Inflammatory macrophage treated with lipopolysaccharide for 1 hour (primary cell): ENCODE measurements around the gene OR10H5.
A peak's percentile ranks its signal among the peaks of the same experiment; 100 is the strongest.
"Not testable (repeated sequence)": the region's sequence is repeated elsewhere in the genome, so short reads cannot be mapped to it uniquely, and the experiment has no call there.

Experiments used
- DNase-seq, 2 donors: peaks; one replicate each; pipeline ENCODE4 v3.0.0-alpha.2; 2020 to 2022

The OR10H5 gene, protein sequence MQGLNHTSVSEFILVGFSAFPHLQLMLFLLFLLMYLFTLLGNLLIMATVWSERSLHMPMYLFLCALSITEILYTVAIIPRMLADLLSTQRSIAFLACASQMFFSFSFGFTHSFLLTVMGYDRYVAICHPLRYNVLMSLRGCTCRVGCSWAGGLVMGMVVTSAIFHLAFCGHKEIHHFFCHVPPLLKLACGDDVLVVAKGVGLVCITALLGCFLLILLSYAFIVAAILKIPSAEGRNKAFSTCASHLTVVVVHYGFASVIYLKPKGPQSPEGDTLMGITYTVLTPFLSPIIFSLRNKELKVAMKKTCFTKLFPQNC

DNA sequence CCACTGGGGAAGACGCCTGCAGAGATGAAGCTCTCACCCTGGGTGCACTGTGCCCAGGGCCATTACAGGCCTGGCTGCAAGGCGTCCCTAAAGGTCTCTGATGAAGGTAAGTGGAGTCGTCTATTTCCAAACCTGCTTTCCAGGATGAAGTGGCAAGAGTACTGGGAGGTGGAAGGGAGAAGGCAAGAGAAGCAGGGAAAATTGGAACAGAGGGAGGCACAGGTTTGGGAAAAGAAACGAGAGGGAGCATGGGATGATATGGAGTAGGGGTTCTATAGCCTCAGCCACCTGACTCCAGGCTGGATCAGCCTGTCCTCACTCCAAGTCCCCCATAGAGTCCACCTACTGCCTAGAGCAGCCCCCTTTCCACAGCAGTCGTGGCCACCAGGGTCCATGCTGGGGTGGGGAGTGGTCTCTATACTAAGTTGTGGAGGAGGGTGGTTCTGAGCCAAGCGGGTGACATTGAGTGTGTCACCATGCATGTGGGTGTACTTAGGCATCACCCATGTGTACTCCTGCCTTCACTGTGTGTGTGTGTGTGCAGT lies at the start of gene OR10H5:
Gene OR10H5, plus strand, starts transcription at position 51 of the 545 bp plus-strand sequence. CDS start 6,388 bp downstream, outside the sequence.
- no peak for DNase-seq

DNA sequence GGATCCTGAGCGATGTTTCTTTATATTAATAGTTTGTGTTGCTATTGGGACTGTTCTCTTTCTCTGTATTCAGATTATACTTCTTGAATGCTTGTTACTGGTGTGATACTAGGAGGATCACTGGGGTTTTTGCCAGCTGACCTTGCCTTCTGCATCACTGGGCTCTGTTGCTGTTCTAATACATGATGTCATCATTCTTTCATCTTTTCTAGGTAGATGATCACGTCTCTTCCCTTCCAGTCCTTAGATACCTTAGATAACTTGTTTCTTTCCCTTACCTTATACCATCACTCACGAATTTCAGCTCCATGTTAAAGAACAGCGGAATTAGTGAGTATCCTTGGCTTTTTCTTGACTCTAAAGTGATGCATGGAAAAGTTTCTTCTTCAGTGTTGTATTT lies 49.7 kb upstream of the OR10H5 start, which contains the start of gene OR10H3:
Gene OR10H3, plus strand, starts transcription at position 264 of the 400 bp plus-strand sequence. CDS start 3,408 bp downstream, outside the sequence.
- no peak for DNase-seq

DNA sequence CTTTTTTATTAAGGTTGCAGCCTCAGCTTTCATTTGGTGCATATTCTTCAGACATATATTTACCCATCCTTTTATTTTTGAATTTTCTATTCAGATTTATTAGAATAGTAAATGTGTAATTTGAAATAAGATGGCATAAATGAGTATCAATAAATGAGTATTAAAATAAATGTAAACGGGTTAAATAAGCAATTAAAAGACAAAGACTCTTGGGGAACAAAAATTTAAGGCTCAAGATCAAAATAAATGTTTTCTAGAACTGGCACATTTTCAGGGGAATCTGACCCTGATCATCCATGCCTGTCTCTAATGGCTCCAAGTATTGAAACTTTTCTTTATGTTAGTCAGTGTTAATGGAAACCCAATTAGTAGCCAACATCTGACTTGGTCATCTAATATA lies 46.7 kb upstream of the OR10H5 start:
- no peak for DNase-seq

DNA sequence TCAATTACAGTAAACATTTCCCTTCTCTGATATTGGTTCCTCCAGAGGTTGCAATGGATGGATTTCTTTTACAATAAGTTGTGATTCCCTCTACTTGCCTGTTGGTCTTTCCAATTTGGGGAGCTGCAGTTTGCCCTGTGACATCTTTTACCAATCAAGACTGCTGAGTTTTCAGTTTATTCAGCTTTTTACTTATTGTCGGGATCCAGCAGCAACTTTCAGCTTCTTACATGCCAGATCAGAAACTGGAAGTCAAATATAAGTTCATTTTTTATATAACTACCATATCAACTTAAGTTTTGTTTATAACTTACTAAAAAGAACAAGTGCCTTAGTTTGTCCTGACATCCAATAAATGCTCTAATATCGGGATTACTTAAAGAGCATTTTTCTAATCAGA lies 39.2 kb upstream of the OR10H5 start:
- no peak for DNase-seq

DNA sequence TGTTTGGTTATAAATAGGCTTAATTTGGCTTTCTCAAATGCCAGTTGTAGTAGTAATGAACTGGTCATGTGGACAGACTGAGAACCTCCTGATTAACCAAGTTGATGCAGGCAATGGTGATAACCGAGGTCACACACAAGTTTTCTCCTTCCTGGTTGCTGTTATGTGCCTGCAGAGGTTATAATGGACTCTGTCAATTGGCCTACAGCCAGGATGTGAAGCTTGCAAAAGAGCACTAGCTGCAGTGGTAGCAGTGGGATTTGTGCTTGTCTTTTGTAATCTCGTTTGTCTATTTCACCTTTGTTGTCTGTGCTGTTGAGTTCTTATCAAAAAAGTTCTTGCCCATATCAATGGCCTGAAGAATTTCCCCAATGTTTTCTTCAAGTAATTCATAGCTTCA lies 29.1 kb upstream of the OR10H5 start:
- DNase-seq, result no peak

DNA sequence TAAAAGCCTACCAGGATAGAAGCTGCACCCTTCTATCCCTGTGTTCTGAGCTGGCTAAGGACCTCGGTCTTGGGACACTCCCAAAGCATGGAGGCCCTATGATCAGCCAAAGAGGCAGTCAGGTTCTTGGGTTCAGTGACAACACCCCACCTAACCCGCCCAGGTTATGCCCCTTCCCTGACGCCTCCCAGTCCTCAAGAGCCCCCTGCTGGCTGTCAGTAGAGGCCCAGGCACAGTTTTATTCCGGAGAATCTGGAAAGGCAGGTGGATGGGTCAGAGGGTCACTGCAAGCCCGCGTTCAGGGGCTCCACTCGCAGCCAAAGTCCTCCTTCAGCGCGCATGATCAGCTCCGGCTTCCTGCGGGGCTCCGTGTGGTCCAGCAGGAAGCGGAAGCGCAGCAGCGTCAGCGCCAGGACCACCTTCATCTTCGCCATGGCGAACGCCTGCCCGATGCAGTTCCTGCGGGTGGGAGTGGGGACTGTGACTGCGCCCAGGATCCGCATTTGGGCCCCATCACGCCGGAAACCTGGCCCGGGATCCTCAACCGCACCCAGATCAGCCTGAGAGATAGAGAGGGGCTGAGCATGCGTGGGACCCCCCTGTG lies 27.4 kb upstream of the OR10H5 start:
- no peak for DNase-seq

DNA sequence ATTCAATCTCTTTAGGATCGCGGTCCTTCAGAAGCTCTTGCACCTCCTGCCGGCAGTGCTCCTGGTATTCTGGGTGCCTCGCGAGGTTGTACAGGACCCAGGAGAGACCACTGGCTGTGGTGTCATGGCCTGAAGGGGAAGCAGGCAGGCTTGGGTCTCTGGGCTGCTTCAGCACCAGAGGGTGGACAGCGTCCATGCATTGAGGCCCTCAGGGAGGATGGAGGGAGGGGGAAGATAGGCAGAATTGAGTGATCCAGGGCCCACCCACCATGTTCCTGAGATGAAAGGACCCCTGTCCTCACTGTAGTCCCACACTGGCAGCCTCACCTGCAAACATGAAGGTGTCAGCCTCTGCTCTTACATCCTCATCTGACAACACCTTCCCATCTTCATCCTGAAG lies 17.9 kb upstream of the OR10H5 start:
- DNase-seq, result no peak

DNA sequence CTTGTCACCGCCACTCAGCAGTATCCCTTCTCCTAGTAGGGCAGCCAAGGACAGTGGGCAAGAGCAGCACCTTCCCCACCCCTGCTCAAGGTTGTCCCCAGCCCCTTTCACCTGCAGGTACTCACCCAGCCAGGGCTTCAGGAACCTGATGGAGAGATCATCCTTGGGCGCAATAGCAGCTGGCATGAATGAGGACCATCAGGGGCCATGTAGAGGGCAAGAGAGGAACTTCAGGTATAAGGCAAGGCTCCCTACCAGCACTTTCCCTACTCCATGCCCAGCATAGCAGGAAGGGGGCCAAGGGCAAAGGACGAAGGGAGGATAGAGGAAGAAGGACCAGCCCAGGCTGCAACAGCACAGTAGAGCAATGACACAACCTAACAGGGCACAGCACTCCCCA lies 13.3 kb upstream of the OR10H5 start:
- DNase-seq, result not testable (repeated sequence)

DNA sequence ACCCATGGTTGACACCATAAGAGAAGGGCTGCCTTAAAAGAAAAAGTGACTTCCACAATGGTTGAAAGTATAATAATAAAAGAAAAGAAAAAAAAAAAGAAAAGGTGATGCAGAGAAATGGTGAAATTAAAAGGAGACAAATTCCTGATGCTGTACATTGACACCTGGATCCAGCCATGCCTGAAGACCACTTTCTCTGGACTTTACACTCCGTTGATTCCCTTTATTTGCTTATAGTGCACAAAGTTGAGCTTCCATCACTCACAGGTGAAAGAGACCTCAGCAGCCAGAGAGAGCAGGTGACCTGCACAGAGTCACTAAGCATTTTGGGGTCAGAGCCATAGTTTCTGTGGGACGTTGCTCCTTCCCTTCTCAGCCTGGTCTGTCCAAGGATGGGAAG lies 12.2 kb upstream of the OR10H5 start:
- no peak for DNase-seq

DNA sequence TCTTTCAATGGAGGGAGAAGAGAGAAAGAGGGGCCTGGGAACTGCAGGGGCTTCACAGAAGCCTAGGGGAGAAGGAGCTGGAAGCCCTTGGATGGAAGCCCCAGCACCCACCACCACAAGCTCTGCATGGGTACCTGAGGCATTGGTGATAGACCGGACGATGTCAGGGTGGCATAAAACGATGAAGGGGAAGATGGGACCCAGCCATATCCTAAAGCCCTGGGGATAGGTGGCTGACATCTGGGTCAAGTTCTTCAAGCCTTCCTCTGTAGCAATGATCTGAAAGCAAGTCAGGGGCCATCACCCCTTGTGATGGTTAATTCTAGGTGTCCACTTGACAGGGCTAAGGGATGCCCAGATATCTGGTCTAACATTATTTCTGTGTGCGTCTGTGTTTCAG lies 11.2 kb upstream of the OR10H5 start:
- no peak for DNase-seq

DNA sequence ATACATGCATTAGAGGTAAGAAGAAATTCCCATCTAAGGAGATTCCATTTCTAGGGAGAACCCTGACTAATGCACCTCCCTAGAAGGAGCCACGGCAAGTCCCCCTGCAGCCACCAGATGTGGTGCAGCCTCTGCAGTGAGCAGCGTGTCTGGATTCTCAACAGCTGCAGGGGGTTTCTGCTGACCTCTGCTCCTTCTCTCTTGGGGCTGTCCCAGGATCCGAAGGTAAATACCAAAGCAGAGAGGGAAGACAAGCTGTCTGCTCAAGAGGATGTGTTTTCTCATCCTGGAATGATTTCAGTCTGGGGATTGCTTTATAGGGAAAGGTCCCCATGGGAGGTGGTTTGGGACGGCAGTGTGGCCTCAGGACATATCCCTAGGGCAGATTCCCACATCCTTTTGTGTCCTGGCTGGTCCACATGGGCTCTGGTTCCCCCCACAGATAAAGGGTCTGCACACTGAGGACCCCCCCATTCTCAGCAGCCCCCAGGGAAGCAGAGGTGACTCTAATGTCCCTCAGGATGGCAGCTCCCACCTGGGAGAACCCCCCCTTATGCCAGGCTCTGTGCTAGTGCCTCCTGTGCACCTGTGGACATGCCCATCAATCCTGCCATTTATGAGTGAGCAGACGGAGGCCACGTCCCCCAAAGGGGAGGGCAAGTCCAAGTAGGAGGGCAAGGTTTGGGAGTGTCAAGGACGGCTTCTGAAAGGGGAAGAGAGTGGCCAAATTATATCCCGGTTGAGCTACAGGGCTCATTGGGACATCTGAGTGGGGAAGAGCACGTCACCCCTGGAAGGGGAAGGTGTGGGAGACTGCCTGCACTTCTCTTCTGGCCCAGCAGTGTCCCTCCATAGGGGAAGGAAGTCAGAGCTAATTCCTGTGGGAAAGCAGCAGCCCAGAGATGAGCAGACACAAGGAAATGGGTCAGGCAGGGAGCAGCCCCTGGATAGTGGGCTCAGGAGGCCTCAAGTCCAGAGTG lies 10.2 kb upstream of the OR10H5 start:
- DNase-seq, result peak; percentile 6 to 20

DNA sequence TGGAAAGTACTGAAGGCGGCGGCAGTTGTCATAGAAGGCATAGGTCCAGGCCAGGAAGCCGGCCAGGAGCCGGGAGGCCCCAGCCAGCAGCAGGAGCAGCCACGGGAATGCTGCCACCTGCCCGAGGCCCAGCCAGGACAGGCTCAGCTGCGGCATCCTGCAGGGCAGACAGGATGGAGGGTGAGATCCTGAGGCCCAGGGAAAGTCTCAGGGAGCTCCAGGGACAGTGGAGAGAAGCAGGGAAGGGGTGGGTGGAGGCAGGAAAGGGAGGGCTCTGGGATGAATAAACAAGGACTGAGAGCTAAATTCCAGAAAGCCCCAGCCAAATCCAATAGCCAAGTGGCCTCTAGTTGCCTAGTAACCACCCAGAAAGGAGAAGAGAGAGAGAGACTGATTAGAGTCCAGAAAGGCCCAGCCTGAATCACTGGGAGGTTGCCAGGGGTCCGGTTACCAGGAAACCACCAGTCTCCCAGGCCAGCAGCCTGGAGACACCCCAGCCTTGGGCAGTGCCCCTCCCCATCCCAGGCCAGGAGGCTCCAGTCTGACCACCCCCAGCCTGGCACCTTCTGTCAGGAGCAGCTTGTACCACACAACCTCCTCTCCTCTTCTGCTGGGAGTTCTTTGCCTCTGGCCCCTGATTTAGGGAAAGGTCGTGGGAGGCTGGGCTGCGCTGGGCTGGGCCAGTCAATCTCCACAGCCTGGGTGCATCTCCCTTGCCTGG lies 7.5 kb upstream of the OR10H5 start:
- no peak for DNase-seq

DNA sequence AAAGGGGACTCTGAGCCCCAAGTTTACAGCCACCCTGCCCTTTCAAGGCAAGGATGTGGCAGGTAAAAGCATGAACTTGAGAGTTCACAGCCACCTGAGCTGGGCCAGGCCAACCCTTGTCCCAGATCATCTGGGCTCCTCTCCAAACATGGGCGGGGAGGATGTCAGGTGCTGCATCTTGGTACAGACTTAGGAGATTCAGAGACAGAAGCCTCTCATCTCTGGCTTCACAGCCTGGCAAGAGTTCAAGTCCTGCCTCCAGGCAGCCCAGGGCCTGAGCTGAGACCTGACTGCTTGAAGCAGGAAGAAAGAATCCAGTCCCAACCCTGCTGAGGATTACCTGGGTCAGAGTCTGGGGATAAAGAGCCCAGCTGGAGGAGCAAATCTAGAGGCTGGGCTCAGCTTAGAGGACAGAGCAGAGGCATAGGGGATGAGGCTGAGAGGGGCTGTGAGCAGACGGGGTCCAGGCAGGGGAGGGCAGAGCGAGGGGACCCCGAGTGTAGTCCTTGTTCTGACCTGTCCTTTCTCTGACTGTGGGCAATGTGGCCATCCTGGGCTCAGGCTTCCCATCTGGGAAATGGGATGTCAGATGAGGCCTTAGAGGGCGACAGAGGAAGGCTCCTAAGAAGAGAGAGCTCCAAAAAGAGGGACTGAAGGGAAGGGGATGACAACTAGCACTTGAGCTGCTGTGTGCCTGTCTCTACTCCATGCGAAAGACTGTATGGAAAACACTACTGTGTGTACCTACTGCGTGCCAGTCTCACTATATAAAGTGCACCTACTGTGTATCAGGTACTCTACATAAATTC lies 6.6 kb upstream of the OR10H5 start:
- no peak for DNase-seq

DNA sequence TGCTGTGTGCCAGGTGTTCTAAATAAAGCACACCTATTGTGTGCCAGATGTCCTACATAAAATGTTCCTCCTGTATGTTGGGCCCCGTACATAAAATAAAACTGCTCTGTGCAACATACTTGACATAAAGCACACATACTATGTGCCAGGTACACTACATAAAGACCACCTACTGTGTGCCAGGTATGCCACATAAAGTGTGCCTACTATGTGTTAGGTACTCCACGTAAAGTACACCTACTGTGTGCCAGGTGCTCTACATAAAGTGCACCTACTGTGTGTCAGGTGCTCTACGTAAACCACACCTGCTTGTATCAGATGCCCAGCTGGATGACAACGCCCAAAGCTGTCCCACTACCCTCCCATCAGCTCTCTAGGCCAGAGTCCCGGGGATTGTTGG lies 5.8 kb upstream of the OR10H5 start:
- no peak for DNase-seq

DNA sequence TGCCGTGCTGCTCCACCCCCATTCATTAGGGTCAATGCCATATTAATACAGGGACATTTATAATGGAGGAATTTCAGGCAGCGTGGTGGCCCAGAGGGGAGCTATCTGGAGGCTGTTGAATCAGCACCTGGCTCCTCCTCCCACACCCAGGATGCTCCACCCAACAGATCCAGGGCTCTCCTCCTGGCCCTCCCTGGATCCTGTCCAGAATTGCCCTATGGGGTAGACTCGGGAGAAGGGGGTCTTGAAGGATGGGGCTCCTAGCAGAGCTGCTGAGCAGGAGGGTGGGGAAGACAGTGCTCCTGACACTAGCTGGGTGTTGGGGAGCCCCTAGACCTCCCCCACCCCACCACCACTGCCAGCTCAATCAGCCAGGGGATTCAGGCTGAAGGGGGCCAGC lies 5.2 kb upstream of the OR10H5 start:
- DNase-seq, result no peak

DNA sequence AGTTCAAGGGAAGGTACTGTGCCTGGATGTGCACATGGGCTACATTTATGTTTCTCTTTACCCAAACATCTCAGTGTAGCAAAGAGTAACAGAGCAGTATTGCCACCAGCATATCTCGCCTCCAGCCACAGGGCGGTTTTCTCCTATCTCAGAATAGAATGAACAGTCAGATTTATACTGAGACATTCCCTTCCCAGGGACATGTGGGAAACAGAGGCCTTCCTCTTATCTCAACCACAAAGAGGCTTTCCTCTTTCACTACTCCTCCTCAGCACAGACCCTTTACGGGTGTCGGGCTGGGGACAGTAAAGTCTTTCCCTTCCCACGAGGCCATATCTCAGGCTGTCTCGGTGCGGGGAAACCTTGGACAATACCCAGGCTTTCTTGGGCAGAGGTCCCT lies 4.6 kb upstream of the OR10H5 start:
- DNase-seq, result not testable (repeated sequence)

DNA sequence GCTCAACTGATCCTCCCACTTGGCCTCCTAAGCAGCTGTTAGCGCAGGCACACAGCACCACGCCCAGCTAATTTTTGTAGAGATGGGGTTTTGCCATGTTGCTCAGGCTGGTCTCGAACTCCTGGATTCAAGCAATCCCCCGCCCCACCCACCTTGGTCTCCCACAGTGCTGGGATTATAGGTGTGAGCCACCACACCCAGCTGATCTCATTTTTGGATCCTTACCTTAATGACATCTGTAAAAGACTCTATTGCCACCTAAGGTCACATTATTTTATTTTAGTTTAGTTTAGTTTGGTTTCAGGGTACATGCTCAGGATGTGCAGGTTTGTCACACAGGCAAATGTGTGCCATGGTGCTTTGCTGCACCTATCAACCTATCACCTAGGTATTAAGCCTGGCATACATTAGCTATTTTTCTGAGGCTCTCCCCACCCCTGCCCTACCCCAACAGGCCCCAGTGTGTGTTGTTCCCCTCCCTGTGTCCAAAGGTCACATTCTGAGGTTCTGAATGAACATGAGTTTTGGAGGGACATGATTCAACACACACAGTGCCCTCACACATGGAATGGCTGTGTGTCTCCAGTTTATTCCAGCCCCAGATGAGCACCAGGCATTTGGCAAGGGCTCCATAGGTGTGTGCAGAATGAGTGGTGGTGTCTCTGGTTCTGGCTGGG lies 1.3 kb downstream of the OR10H5 start:
- no peak for DNase-seq

DNA sequence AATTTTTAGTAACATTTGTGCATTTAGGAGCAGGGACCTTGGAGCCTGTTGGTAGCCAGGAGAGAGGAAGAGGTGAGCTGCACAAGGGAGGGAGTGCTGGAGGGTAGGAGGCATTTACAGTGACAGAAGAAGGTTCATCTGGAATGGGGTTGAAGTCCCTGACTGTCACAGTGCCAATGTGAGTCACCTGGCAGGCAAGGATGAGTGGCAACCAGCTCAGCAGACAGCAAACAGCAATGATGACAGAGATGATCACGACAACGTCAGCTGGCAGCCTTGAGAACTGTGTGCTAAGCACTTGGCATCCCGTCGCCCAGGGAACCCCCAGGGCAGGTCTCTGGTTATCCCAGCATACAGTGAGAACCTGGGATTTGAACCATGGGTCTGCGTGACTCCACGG lies 2.6 kb downstream of the OR10H5 start:
- no peak for DNase-seq

DNA sequence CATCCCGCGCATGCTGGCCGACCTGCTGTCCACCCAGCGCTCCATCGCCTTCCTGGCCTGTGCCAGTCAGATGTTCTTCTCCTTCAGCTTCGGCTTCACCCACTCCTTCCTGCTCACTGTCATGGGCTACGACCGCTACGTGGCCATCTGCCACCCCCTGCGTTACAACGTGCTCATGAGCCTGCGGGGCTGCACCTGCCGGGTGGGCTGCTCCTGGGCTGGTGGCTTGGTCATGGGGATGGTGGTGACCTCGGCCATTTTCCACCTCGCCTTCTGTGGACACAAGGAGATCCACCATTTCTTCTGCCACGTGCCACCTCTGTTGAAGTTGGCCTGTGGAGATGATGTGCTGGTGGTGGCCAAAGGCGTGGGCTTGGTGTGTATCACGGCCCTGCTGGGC lies 6.8 kb downstream of the OR10H5 start:
- not testable (repeated sequence) for DNase-seq

DNA sequence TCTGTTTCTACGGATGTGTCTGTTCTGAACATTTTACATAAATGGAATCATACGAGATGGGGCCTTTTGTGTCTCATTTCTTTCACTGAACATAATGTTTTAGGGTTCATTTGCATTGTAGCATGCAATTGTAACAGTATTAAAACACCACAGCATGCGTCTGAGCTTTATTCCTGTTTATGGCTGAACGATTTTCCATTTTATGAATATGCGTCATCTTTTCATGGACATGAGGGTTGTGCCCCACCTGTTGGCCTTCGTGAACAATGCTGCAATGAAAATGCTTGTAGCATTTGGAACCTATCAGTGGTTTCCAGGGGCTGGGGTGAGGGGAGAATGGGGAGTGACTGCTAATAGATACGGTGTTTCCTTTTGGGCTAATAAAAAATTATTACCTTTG lies 22.9 kb downstream of the OR10H5 start:
- peak in 1 of 2 donors; percentile 1 for DNase-seq

DNA sequence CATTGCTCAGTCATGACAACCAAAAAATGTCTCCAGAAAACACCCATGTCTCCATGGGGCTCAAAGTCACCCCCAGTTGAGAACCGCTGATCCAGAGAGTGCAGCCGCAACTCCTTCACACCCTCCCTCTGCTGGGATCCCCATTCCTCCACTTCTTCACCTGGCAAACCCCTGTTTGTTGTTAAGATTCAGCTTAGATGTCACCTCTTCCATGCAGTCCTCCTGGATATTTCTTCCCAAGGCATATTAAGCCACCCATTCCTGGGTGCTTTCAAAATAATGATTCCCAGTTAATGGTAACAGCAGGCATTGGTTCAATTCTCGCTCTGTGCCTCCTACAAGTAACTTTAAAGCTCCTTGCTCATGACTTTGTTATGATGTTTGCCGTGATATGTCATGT lies 24.0 kb downstream of the OR10H5 start:
- DNase-seq, result no peak
